Stimulated activated naive CD4-positive, alpha-beta T cell (primary cell): ENCODE measurements around the gene EGFR.
"Not testable (repeated sequence)": the region's sequence is repeated elsewhere in the genome, so short reads cannot be mapped to it uniquely, and the experiment has no call there.

Experiments
- DNase-seq, 6 experiments: peaks; one replicate each; lab custom pipeline; 2025; lab: John Stamatoyannopoulos, UW

The EGFR gene

GRCh38 chr7:55147736-55148135 is 128.9 kb downstream of the EGFR start:
- DNase-seq: no peak

- no peak for DNase-seq
Measured at GRCh38 chr7:55148571-55148970, 129.8 kb downstream of the EGFR start.

DNA sequence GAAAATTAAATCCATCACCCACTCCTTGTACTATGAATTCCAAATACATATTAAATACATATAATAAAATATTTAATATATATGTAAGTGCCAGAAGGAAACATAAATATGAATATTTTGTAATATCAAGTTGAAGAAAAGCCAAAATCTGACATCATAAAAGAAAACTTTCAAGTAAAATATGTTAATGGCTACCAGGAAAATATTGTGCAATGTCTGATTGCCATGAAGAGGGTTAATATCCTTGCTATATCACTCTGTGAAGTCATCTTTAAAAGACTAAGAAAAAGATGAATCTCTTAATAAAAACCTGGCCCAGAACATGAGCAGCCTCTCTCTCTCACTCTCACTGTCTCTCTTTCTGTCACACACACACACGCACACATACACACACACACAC is 130.2 kb downstream of the EGFR start:
- DNase-seq: no peak

DNA sequence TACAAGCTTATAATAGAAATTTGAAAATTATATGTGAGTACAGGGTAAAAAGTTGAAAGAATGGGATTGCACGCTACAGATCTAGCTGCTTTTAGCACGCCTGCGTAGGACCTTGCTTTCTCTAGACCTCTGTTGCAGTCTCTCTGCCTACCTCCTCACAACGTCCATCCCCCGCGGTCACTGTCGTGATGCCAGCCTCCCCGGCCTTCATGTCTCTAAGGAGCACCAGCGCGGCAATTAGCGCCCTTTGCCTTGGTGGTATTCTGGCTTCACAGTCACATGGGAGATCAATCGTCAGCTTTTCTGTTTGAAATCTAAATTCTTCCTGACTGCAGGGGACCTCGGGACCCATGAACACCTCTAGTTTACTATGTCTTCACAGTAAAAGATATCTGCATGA is 131.3 kb downstream of the EGFR start:
- DNase-seq: no peak

DNA sequence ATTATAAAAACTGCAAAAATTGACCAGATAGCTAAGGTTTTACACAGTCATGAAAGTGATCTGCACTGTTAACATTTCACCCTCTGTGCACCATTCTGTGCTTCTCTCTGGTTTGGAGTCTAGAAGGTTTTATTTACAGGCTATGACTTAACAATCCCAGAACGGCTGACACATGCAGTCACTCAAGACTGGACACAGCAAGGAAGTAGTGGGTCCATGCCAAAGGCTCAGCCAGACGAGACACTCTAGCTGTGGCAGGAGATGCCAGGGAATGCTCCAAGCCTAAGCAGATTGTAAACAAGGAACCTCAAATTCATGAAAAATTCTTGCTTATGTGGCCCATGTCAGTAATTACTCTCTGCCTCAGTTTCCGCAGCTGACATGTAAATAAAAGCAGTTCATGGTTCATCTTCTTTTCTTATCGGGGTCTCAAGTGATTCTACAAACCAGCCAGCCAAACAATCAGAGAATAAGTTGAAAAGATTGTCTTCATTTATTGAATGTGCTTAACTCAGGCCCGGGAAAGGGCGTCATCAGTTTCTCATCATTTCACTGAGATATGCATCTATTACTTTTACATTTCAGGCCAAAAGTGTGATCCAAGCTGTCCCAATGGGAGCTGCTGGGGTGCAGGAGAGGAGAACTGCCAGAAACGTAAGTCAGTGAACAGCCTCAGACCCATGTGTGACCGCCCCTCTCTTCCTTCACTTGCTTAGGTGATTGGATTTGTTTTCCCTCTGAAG is 132.1 kb downstream of the EGFR start:
- no peak for DNase-seq

DNA sequence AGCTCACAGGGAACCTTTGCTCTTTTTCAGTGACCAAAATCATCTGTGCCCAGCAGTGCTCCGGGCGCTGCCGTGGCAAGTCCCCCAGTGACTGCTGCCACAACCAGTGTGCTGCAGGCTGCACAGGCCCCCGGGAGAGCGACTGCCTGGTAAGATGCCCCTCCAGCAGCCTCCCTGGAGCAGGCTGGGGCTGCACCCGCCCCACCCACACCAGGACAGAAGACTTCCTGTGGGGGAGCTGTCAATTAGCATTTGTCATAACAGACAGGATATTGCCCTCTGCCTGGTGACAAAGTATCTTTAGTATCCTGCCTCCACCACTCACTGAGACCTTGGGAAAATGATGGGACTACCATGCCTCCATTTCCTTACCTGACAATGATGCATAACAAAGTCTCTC is 133.7 kb downstream of the EGFR start:
- DNase-seq: no peak

GRCh38 chr7:55154096-55154495 is 135.3 kb downstream of the EGFR start:
- DNase-seq: no peak

DNA sequence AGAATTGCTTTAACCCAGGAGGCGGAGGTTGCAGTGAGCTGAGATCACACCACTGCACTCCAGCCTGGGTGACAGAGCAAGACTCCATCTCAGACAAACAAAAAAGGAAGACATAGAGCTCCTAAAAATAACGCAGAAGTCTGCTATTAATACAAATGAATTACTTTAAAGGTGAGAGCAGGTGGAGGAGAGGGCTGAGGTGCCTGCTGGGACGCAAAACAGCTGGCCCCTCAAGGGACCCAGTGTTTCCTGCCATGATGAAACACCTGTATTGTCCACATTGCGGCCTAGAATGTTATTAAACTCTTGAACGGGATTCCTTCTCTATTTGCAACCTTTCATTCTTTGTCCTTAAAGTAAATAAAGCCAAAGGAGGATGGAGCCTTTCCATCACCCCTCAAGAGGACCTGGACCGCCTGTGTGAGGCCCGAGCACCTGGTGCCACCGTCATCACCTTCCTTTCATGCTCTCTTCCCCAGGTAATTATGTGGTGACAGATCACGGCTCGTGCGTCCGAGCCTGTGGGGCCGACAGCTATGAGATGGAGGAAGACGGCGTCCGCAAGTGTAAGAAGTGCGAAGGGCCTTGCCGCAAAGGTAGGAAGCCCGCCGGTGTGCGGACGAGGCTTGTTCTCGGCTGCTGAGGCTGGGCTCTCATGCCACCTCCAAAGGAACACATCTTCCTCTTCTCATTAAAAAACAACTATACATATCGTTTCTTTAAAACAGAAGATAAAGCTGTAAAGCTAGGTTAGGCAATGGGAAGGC is 136.7 kb downstream of the EGFR start:
- DNase-seq: no peak

GRCh38 chr7:55156919-55157763 is 138.3 kb downstream of the EGFR start:
- no peak for DNase-seq

- no peak for DNase-seq
Measured at GRCh38 chr7:55157764-55158105, 138.9 kb downstream of the EGFR start.

GRCh38 chr7:55158541-55159382 is 139.9 kb downstream of the EGFR start:
- DNase-seq: no peak

DNA sequence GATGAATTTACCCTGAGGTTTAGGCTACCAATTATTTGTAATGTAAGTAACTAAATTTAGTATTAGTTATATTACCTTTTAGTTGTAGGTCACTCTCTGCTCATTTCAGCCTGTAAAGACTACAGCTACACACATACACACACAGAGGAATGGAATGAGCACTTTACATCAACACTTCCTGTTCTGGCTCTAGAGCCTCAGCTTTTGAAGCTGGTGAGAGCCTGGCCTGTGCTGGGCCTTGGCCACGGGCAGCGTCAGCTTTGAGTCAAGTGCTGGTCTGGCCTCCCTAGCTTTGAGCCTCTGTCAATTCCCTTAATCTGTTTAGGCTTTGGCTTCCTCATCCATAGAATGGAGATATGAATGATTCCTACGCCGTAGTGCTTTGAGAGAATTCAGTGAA is 141.7 kb downstream of the EGFR start:
- no peak for DNase-seq

DNA sequence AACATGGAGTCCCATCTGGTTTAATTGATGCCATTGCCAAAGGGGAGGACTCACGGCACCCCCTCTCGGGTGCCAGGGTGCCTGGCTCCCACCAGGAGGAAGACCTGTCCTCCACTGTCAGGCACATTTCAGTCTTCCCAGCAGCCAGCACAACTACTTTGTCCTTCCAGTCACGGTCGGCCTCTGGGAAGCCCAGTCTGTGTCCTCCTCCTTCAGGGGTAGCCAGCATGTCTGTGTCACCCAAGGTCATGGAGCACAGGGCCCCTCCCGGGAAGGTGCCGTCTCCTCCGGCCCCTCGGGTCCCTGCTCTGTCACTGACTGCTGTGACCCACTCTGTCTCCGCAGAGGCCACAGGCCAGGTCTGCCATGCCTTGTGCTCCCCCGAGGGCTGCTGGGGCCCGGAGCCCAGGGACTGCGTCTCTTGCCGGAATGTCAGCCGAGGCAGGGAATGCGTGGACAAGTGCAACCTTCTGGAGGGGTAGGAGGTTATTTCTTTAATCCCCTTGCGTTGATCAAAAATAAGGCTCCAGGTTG is 142.4 kb downstream of the EGFR start:
- DNase-seq: no peak

DNA sequence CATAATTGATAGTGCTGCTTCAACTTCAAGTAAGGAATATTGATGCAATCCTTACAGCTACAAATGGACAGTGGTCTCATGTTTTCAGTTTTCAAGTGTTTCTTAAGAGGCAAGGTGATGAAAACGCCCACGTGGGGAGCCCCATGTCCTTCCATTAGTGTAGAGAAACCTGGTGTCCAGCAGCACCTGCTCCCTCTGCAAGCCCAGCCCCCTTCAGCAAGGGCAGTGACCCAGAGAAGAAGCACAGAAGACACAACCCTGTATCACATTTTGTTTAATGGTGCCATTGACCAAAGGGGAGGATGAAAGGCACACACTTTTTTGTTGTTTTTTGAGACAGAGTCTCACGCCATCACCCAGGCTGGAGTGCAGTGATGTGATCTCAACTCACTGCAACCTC is 143.7 kb downstream of the EGFR start:
- no peak for DNase-seq

DNA sequence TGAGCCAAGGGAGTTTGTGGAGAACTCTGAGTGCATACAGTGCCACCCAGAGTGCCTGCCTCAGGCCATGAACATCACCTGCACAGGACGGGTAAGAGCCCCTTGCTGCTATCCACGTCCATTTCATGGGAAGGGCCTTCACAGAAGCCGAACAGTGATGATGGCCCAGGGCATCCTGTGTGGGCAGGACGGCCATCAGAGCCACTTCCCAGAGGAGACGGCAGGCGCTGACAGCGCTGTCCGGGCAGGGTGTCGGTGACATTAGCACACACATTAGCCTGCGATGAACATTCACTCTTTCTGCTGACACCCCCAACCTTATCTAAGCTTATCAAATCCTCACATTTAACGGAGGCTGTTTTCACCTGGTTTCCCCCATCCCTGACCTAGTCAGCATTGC is 144.9 kb downstream of the EGFR start:
- DNase-seq: no peak

DNA sequence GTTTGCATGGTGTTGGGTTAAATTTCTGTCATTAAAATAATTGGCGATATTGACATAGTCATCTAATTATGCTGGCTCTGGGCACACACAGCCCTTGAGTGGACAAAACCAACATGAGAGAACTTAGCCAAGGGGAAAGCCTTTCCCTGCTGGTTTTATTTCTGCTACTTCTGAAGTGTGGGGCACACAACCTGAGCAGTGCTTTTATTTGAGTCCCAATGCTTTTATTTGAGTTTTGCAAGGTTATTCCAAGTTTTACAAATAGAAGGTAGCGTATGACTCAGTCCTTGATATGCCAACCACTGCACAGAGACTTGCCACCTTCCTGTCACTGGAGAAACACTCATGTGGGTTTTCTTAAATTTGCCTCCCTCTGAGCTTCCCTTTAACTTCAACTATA is 145.7 kb downstream of the EGFR start:
- no peak for DNase-seq

- no peak for DNase-seq
Measured at GRCh38 chr7:55165176-55165861, 146.5 kb downstream of the EGFR start.

DNA sequence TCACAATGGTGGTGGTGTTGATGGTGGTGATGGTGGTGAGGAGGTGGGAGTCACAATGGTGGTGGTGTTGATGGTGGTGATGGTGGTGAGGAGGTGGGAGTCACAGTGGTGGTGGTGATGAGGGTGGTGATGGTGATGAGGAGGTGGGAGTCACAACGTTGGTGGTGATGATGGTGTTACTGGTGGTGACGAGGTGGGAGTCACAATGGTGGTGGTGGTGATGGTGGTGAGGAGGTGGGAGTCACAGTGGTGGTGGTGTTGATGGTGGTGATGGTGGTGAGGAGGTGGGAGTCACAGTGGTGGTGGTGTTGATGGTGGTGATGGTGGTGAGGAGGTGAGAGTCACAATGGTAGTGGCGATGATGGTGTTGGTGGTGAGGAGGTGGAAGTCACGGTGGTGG is 148.5 kb downstream of the EGFR start:
- not testable (repeated sequence) for DNase-seq

- DNase-seq: no peak
Measured at GRCh38 chr7:55170335-55171069, 151.7 kb downstream of the EGFR start.

DNA sequence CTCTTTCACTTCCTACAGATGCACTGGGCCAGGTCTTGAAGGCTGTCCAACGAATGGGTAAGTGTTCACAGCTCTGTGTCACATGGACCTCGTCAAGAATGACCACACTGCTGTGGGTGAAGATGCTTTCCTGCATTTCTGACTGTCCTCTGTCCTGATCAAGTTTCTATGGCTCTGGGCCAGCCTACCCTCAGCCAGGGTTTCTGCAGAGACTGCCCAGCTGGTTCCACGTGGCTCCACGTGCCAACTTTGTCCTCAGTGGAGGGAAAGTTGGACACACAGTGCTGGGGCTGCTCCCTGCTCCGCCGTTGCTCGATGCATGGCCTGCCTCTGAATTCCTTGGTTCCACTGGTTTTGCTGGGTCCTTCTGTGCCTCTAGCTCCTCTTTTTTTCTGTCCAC is 152.3 kb downstream of the EGFR start:
- DNase-seq: no peak
